Hippocampal formation (tissue), 2 donors: ENCODE results near the gene TRAPPC2L.
A peak's percentile ranks its signal among the peaks of the same experiment; 100 is the strongest.

Experiments used
- DNase-seq, 2 donors: peaks; one replicate each; lab custom pipeline; 2025; lab: John Stamatoyannopoulos, UW

The TRAPPC2L gene

DNA sequence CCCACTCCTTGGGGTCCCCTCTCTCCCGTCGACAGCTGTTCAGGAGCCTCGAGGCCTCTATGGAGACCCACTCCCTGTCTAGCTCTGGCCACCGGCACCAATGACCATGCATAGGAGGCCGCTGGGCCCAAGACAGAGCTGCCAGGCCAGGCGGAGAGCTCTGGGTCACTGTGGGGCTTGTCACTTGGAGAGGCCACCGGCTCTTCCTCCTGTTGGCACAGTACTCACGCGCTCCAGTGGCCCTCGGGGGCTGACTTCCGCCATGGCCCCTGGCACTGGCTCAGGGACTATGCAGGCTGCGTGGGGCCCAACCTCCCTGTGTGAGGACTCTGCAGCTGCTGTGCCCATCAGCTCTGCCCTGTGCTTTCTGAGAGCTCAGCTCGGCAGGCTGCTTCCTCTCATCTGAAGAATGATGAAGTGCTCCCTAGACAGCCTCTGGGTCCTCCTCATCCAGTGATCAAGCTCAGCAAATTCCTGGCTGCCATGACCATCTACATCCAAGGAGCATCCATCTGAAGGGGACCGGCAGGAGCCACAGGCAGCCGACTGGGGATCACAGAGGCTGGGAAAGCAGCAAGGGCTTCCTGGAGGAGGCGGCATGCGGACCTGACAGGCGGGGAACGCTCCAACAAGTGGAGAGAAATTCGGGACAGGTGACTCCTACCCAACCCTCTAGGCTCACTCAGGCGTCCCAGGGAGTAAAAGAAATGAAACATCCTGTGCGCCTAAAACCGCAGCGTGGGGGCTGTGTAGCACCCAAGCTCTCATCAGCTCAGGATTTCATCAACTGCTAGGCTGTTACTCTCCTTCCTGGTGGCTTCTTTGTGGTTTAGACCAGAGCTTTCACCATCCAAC lies 17.0 kb upstream of the TRAPPC2L start:
- DNase-seq = no peak

DNA sequence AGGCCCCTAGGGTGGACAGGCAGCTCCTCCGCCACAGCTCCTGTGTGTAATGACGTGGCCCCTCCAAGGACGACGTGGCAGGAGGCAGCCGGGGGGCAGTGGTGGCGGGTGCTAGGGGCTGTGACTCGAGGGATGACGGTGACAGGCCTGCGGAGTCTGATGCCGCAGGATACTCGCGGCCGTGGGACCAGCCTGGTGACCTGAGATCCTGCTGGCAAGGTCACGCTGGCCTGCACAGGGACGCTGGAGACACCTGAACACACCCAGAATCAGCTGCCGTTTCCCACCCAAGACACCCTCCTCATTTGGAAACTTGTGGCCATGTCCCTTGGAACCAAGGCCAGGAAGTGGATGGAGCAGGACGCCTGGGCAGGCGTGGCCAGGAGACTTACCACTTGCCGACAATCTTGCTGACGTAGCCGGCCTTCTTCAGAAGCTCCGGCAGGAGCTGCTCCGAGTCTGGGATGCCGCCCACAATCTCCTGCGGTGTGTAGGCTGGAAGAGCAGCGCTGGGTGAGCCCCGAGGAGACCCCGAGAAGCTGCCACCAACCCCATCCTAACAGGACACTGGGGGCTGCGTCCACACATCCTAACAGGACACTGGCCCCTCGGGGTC lies 16.2 kb upstream of the TRAPPC2L start:
- no peak for DNase-seq

DNA sequence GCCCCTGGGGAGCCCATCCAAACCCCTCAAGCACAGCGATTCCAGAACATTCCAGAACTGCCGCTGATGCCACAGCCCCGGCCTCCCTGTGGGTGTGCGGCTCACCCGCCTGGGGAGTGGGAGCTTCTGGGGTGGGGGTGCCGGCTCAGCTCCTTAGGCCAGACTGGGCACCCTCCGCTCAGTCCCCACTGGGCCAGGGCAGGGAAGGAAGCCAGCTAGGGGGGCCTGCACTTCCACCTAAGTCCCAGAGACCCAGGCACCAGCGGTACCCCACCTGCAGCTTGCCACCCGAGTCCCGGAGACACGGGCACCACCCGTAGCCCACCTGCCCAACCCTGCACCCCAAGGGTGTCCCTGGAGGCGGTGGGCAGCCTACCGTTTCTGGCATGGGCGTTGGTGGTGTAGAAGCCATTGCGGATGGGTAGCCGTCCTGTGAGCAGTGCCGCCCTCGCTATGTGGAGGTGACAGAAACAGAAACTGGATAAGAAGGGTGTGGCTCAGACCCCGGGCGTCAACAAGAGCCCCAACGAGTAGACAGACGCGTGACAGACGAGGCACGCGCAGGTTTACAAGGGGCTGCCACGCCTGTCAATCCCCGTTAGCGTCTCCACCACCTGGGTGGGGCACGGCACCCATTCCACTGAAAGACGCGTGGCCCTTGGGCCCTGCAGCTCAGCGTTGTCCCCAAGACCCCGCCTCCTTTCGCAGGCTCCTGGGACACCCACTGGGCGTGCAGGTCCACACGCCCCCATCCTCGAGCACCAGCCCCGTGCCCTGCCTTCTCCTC lies 15.2 kb upstream of the TRAPPC2L start:
- no peak for DNase-seq

DNA sequence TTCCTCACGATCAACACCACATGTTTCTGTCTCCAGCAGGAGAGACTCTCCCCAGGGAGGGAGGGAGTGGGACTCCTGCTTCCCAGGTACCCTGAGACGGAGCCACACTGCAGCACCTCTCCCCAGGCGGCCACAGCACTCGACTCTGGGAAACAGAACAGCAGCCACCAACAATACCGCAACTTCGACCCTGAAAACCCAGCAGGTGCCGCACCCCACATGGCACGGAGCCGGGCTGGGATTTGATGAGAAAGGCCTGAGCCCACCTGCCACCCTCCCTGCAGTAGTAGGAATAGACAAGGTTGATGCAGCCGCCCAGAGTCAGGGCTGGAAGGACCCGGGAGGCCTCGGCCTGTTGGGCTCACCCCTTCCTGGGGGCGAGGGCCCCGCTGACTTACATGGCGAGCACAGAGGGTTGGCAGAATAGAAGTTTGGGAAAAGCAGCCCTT lies 14.6 kb upstream of the TRAPPC2L start:
- DNase-seq = no peak

DNA sequence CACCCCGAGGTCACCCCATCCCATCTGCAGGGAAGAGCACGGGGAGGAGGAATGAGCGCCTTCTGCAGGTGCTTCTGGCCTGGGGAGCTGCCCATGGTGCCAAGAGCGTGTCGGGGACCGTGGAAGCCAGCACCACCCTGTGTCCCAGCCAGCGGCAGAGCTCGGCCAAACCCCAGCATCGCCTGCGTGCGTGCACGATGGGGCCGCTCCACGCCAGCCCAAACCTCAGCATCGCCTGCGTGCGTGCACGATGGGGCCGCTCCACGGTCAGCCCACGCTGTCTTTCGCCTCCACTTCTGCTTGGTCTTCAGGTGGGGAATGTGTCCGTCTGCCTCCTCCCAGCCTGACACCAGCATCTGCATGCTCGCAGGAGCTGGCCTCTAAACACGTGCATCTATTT lies 14.1 kb upstream of the TRAPPC2L start:
- no peak for DNase-seq

DNA sequence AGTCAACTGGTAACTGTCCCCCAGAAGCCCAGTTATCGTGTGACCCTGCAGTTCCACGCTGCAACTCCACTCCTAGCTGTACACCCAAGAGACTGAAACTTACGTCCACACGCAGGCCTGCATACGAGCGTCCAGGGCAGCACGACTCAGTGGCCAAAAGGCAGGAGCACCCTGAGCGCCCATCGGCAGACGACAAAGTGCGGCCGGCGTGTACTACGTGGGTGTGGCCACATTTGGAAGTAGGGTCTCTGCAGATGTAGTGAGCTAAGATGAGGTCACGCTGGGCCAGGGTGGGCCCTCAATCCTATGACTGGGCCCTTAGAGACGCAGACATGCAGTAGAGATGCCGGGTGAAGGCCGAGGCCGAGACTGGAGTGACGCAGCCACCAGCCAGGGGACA lies 13.7 kb upstream of the TRAPPC2L start:
- DNase-seq = no peak

DNA sequence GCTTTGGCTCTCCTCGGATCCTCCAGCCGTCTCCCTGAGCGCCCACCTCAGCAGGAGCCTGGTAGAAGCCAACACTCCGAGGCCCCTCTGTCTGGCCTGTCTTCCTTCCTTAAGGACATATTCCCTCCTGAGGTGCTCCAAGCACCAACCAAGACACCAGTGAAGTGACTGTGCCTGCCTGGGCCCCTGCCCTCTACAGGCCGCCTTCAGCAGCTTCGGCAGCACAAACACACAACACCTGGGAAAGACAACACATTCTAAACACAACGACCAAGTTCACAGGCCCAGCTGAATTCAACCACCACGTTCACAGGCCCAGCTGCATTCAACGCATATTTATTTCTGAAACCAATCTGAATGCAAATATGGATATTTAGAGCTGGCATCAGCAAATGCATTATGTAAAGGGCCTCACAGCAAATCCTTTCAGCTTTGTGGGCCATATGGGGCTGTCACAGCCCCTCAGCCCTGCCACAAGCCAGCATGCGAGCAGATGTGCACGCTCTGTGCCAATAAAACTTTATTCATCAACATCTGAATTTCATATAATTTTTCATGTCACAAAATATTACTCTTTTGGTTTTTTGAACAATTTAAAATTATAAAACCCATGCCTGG lies 12.4 kb upstream of the TRAPPC2L start:
- DNase-seq = no peak

DNA sequence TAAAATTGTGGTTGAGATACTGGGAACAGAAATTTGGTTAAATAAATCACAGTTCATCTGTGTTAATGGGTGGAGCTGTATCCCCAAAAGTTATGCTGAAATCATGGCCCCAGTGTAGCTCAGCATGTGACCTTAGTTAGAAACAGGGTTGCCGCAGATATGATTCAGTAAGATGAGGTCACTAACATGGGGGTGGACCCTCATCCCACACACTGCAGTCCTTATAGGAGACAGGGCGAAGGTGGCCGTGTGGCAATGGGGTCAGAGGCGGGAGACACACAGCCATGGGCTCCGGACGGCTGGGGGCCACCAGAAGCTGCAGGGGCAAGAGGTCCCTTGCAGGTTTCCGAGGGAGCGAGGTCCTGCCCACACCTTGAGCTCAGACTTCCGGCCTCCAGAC lies 10.8 kb upstream of the TRAPPC2L start:
- DNase-seq = no peak

DNA sequence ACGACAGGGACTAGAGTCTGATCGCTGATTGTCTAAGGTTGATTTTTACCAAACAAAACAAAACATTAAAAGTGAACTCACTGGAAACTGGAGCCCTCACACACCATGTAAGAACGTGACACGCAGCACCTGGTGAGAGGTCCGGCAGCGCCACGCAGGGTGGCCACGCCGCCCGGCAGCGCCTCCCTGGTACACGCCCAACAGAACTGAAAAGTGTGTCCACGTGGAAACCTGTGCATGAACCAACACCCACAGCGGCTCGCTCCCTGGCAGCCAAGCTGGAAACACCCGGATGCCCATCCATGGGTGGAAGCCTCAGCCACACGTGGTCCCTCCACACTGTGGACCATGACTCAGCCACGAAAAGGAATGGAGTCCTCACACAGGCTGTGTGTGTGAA lies 9.3 kb upstream of the TRAPPC2L start:
- no peak for DNase-seq

DNA sequence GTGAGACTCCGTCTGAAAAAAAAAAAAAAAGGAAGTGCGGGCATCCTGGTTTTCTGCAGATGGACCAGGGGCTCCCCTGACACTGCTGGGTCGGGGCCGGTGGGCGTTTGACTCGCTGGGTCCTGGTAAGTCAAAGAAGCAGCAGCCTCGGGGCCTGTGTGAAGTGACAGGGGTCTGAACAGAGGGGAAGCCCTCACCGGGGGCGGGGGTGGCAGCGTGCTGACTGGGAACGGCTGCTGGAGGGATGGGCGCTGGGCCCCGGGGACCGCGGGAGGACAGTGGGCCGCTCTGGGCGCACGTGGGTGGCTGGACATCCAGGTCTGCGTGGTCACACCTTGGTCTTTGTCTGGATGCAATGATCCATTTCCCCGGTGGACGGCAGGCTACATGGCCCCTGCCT lies 8.4 kb upstream of the TRAPPC2L start:
- no peak for DNase-seq

DNA sequence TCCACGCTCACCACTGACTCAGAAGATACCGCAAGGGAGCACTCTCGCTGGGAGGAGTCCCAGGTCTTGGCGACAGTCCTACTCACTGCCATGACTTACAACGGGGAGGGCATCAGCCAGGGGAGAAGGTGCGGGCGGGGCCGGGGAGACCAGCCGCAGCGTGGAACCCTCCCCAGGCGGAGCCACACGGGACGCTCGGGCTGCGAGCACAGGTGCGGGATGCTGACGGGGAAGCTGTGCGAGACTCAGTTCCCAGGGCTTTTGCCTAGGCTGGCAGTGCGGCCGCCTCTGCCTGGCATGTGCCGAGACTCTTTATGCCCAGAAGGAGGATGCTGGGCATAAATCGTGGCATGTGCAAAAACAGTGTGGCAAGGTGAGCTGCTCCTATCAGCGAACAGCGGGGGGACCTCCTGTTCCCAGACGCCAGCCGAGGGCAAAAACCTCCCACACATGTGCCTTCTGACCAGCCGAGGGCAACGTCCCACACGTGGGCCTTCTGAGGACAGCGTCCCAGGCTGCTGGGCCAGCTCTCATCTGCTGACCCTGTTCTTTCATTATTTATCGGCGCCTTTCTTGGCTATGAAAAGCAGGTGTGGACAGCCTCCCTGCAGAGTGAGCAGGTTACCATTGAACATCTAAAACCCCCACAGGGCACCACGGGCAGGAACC lies 6.3 kb upstream of the TRAPPC2L start:
- no peak for DNase-seq

DNA sequence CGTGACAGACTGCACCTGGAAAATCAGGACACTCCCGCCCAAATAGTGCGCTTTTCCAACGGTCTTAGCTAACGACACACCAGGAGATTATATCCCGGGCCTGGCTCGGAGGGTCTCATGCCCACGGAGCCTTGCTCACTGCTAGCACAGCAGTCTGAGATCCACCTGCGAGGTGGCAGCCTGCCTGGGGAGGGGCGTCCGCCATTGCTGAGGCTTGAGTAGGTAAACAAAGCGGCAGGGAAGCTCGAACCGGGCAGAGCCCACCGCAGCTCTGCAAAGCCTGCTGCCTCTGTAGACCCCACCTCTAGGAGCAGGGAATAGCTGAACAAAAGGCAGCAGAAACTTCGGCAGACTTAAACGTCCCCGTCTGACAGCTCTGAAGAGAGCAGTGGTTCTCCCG lies 5.3 kb upstream of the TRAPPC2L start:
- DNase-seq = no peak

DNA sequence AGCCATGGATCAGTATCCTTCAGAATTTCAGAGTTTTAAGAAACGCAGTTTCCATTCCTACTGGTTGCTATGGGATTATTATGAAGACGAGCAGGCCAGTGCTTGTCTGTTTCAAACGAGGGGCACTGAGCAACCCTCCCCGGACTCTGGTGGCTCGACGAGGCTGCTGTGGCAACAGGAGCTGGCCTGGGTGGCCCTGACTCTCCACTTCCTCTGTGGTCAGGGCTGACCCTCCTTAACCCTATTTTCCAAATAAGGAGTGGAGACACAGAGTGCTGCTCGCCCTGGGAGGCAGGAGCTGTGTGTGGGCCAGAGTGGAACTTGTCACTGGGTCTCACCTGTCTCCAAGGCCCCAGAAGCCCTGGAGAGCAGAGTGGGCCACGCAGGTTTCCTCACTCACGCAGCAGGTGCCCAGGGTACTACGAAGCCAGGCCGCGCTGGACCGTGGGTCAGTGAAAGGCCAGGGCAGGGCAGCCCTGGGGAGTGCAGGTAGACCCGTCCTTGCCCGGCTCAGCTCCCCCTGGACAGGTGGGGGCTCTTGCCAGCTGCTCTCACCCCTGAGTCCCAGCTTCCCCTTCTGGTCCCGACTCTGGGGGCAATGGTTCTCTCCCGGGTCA lies 3.5 kb upstream of the TRAPPC2L start:
- no peak for DNase-seq

DNA sequence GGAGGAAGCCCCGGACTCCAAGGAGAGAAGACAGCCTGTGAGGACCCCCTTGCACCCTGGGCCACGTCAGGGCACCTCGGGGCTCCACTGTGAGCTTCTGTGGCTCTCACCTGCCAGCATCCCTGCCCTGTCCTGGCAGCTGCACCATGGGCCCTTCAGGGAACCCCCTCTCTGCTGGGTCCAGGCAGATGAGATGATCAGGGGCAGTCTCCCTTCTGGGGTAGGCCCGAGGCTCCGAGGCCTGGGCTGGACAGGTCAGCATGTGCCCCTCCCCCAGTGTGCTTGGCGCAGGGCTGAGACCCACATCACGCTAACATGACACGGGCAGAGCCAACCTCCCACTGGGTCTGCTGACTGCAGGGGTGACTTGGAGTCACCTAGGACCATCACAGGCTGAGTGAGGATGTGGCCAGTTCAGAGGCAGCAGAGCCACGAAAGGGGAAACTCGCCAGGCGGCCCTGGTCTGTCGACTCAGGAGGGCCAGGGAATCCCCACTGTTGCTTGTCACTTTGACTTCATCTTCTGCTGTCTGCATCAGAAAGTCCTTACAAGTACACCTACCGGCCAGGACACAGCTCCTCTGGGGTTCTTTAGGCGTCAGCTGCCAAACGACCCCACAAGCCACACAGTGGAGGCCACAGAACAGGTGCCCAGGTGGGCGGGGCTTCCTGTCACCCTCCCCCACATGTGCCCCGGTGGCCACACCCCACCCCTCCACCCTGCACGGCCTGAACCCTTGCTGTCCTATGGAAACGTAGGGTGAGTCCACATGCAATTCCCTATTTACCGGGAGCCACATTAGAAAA lies 2.4 kb upstream of the TRAPPC2L start:
- no peak for DNase-seq

DNA sequence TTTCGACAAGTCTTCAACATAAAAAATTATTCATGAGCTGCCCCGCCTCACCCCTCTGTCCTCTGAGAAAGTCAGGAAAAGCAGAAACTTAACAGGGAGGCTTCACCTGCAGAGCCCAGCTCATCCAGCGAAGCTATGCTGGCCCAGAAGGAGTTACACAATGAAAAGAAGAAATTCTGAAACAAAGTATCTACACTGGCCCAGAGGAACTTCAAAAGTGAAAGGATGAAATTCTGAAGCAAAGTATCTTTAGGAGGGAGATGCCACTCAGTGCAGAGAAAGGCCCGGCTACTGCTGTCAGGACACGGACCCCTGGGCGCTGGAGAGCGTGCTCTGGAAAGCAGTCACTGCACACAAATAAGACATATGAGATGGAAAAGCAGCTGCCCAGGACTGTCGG lies 1.8 kb upstream of the TRAPPC2L start:
- no peak for DNase-seq

DNA sequence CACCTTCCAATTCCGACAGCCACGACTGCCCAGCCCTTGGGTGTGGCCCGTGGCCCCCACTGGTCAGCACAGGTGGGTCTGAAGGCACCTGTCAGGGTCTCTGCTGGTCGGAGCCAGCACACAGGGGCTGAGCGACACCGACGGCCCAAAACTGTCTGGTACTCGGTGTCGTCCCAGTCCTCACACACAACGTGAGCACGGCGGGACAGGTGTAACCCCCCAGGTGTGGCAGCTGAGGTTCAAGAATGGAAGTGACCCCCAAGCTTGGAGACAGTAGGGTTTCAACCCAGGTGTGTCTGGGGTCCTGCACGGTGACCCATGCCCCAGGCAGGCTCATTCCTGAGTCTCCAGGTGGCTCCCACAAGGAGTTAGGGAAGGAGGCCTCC lies 1.2 kb upstream of the TRAPPC2L start:
- no peak for DNase-seq

DNA sequence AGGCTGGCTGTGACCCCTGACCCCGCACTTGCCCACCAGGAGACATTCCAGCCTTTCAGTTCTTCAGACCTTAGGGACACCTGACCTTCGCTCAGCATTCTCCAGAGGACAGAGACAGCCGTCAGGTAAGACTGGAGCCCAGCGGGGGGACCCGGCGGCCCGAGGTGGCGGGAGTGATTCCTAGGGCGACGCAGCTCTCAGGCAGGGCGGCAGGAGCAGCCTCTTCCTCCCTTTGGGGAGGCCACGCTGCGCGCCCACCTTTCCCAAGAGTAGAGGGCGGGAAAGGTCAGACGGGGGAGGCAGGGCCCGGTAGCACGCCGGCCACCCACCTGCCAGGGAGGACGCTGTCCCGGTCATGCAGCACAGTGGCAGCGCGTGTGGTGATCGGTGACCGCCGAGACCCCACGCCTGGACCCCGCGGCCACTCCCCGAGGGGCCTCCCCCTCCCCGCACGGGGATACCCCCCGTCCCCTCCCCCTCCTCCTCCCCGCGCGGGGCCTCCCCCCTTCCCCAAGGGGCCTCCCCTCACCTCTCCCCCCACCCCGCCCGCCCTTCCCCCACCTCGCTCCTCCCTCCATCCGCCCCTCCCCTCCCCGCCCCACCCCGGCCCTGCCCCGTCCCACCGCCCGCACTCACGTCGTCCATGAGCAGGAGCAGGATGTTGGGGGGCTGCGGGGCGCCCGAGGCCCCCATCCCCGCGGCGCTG lies 652 bp upstream of the TRAPPC2L start:
- DNase-seq = no peak

DNA sequence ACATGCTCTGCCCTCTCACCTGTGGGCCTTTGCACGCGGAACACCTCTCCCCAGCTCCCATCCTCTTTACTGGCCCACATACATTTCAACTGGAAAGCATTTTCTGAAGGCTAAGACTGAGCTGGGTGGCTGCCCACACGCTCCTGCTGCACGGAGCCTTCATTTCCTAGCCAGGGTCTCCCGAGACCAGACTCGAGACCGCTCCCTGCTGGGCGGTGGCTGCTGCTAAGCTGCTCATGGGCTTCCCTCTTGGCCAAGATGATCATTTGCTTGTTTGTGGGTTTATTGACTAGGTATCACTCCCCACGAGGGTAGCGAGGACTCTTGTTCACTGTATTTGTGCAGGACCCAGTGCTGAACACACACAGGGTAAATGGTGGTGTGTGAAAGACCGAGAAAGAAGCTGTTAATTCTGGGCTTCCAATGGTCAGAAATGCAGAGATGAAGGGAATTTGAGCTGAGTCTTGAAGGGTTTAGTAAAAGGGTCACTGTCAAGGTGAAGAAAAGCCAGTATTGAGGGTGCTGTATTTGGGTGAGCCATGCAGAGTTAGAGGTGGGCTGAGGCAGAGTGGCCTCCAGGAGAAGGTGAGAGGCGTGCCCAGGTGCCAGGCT lies 907 bp downstream of the TRAPPC2L start:
- DNase-seq = peak; percentile 35 to 71

DNA sequence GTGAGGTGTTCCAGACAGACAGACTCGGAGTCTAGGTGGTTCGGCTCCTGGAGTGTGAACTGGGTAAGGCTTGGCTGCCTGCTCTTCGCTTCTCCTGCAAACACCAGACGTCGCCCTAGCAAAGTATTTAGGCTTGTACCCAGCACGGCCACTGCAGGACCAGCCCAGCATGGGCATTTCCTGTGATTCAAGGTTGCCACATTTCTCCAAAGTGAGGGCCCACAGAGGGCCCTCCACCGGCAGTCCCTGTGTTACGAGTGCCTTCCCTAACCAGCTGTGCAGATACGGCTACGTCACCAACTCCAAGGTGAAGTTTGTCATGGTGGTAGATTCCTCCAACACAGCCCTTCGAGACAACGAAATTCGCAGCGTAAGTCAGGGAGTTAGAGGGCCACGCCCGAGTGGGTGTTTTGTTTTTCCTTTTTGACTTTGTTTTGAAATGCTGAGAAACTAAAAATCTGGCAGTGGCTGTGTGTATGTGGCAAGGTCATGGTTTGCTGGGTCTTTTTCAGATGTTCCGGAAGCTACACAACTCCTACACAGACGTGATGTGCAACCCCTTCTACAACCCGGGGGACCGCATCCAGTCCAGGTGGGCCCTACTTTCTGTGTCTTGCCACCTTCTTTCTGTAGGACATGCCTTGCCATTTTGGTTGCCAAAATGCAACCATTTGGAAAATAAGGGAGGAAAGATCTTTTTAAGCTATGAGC lies 2.6 kb downstream of the TRAPPC2L start:
- no peak for DNase-seq
